H9 (cell line): ENCODE results near the gene WDR91. TPM values are rescaled to one million over a fixed set of nuclear protein-coding genes. Genes with fewer than 3 reads are reported as not detected.

ENCODE experiments used
- DNase-seq: peaks from one replicate; pipeline ENCODE4 v3.0.0-alpha.2; 2017
- H2AFZ ChIP-seq: one replicate; pipeline ENCODE4 v1.6.1; 2013; ENCODE audit warnings: mild to moderate bottlenecking, low read length, control low read depth, moderate library complexity
- H2AK5ac ChIP-seq: 2 replicates; pipeline ENCODE4 v1.6.1; 2013; ENCODE audit warnings: low read length, control low read depth, mixed read lengths; ENCODE audit not compliant: insufficient read length
- H2BK120ac ChIP-seq: one replicate; pipeline ENCODE4 v1.6.1; 2013; ENCODE audit warnings: low read depth, mild to moderate bottlenecking, low read length, control low read depth, inconsistent platforms; ENCODE audit not compliant: poor library complexity, severe bottlenecking
- H2BK12ac ChIP-seq: 2 replicates; pipeline ENCODE4 v1.6.1; 2013; ENCODE audit warnings: low read length, control low read depth, mixed read lengths, low read depth; ENCODE audit not compliant: insufficient read length
- H2BK15ac ChIP-seq: 2 replicates; pipeline ENCODE4 v1.6.1; 2013; ENCODE audit warnings: low read depth, low read length, control low read depth
- H2BK20ac ChIP-seq: one replicate; pipeline ENCODE4 v1.6.1; 2013; ENCODE audit warnings: low read depth, mild to moderate bottlenecking, low read length, control low read depth, inconsistent platforms; ENCODE audit not compliant: poor library complexity, severe bottlenecking
- H2BK5ac ChIP-seq: 2 replicates; pipeline ENCODE4 v1.6.1; 2013; ENCODE audit warnings: low read length, control low read depth, mixed read lengths; ENCODE audit not compliant: insufficient read length
- H3K14ac ChIP-seq: 2 replicates; pipeline ENCODE4 v1.6.1; 2013; ENCODE audit warnings: low read length, control low read depth; ENCODE audit not compliant: insufficient read depth
- H3K18ac ChIP-seq: 2 replicates; pipeline ENCODE4 v1.6.1; 2013; ENCODE audit warnings: low read depth, mild to moderate bottlenecking, mixed read lengths, low read length, control low read depth; ENCODE audit not compliant: insufficient read length
- H3K23ac ChIP-seq: 2 replicates; pipeline ENCODE4 v1.6.1; 2013; ENCODE audit warnings: low read length, control low read depth, mixed read lengths, low read depth; ENCODE audit not compliant: insufficient read length
- H3K23me2 ChIP-seq: 2 replicates; pipeline ENCODE4 v1.6.1; 2013; ENCODE audit warnings: low read depth, mild to moderate bottlenecking, mixed read lengths, low read length, control low read depth; ENCODE audit not compliant: insufficient read length, poor library complexity, severe bottlenecking
- H3K27ac ChIP-seq: 2 replicates; pipeline ENCODE4 v1.5.1; 2013; ENCODE audit warnings: low read length, control low read depth, mixed read lengths, low read depth; ENCODE audit not compliant: insufficient read length
- H3K27me3 ChIP-seq: 2 replicates; pipeline ENCODE4 v1.6.1; 2013; ENCODE audit warnings: low read length, control low read depth, inconsistent platforms; ENCODE audit not compliant: insufficient read depth
- H3K4ac ChIP-seq: 2 replicates; pipeline ENCODE4 v1.6.1; 2013; ENCODE audit warnings: low read depth, mild to moderate bottlenecking, control low read depth, inconsistent platforms, low read length, moderate library complexity
- H3K4me1 ChIP-seq: 2 replicates; pipeline ENCODE4 v1.6.1; 2013; ENCODE audit warnings: low read length, control low read depth, inconsistent platforms; ENCODE audit not compliant: insufficient read depth
- H3K4me2 ChIP-seq: 2 replicates; pipeline ENCODE4 v1.6.1; 2013; ENCODE audit warnings: low read length, control low read depth, mixed read lengths; ENCODE audit not compliant: insufficient read length, insufficient read depth
- H3K56ac ChIP-seq: 2 replicates; pipeline ENCODE4 v1.6.1; 2013; ENCODE audit warnings: low read depth, mild to moderate bottlenecking, mixed read lengths, low read length, control low read depth; ENCODE audit not compliant: insufficient read length
- H3K79me1 ChIP-seq: 2 replicates; pipeline ENCODE4 v1.6.1; 2013; ENCODE audit warnings: low read depth, mild to moderate bottlenecking, moderate library complexity, low read length, control low read depth, inconsistent platforms; ENCODE audit not compliant: insufficient read depth, poor library complexity, severe bottlenecking
- H3K79me2 ChIP-seq: 2 replicates; pipeline ENCODE4 v1.6.1; 2013; ENCODE audit warnings: low read length, control low read depth, inconsistent platforms; ENCODE audit not compliant: insufficient read depth
- H3K9ac ChIP-seq: 2 replicates; pipeline ENCODE4 v1.6.1; 2013; ENCODE audit warnings: low read length, control low read depth, mixed read lengths; ENCODE audit not compliant: insufficient read length; ENCODE audit errors: extremely low read depth
- H3K9me3 ChIP-seq: one replicate; pipeline ENCODE4 v1.6.1; 2013; ENCODE audit warnings: low read depth, low read length, inconsistent platforms; ENCODE audit not compliant: control insufficient read depth
- H3T11ph ChIP-seq: one replicate; pipeline ENCODE4 v1.6.1; 2013; ENCODE audit warnings: mild to moderate bottlenecking, low read length, control low read depth, inconsistent platforms
- H4K20me1 ChIP-seq: one replicate; pipeline ENCODE4 v1.6.1; 2013; ENCODE audit not compliant: control insufficient read depth, insufficient read length, insufficient read depth
- H4K5ac ChIP-seq: 2 replicates; pipeline ENCODE4 v1.6.1; 2013; ENCODE audit warnings: low read depth, mild to moderate bottlenecking, mixed read lengths, low read length, control low read depth; ENCODE audit not compliant: insufficient read length
- H4K8ac ChIP-seq: replicated peaks from 2 replicates; pipeline ENCODE4 v1.6.1; 2013; ENCODE audit warnings: low read length, control low read depth, mixed read lengths, low read depth; ENCODE audit not compliant: insufficient read length
- H4K91ac ChIP-seq: 2 replicates; pipeline ENCODE4 v1.6.1; 2013; ENCODE audit warnings: low read depth, mild to moderate bottlenecking, moderate library complexity, mixed read lengths, low read length, control low read depth; ENCODE audit not compliant: insufficient read length
- H3K27ac Mint-ChIP-seq, 3 experiments: 2 replicates in 2 of 3; 3 replicates in 1 of 3; pipeline ENCODE4 v1.8.0; 2020 to 2021; ENCODE audit warnings: mixed read lengths in 3 of 3, mild to moderate bottlenecking in 1 of 3, moderate library complexity in 1 of 3
- H3K27me3 Mint-ChIP-seq: 2 replicates; pipeline ENCODE4 v1.8.0; 2021; ENCODE audit warnings: low read depth, mild to moderate bottlenecking, moderate library complexity, mixed read lengths
- H3K36me3 Mint-ChIP-seq, 3 experiments: 2 replicates in 2 of 3; 3 replicates in 1 of 3; pipeline ENCODE4 v1.8.0; 2020 to 2021; ENCODE audit warnings: low read depth in 3 of 3, mixed read lengths in 3 of 3; ENCODE audit not compliant: insufficient read depth in 1 of 3
- H3K4me1 Mint-ChIP-seq, 2 experiments: 2 replicates each; pipeline ENCODE4 v1.8.0; 2020; ENCODE audit warnings: mixed read lengths in 2 of 2
- H3K4me3 Mint-ChIP-seq, 2 experiments: 2 replicates in 1 of 2; 3 replicates in 1 of 2; pipeline ENCODE4 v1.8.0; 2020 to 2021; ENCODE audit warnings: mild to moderate bottlenecking in 2 of 2, mixed read lengths in 2 of 2, moderate library complexity in 1 of 2
- H3K9me3 Mint-ChIP-seq, 2 experiments: 2 replicates in 1 of 2; 3 replicates in 1 of 2; pipeline ENCODE4 v1.8.0; 2020; ENCODE audit warnings: mild to moderate bottlenecking in 2 of 2, mixed read lengths in 2 of 2, moderate library complexity in 1 of 2
- CTCF ChIP-seq: fragments of 200-600 bp; sonication (generic); conservative IDR thresholded peaks from 3 replicates; pipeline ENCODE4 v1.8.0; 2021; ENCODE audit warnings: antibody characterized with exemption, mild to moderate bottlenecking
- WGBS: extraction: QIAGEN DNeasy Blood & Tissue Kit; methylation state at CpG from one replicate; pipeline ENCODE4 v1.1.7; 2013; ENCODE audit warnings: missing lambda C conversion rate, low lambda C conversion rate, mixed read lengths; ENCODE audit not compliant: insufficient read length; ENCODE audit errors: extremely low coverage; 5-methylcytosine and 5-hydroxymethylcytosine counted together
- total RNA-seq: library from RNA; stranded (reverse); gene quantifications from 2 replicates; pipeline ENCODE4 v1.2.1, GENCODE V29; 2021

The WDR91 gene
- total RNA-seq, 1 experiment from 2014 or later, result 9.4 TPM

GRCh38 chr7:135150072-135150782 lies 61.1 kb downstream of the WDR91 start:
- no peak overlapping the region for H2BK20ac ChIP-seq
- no peak overlapping the region for H3K27ac ChIP-seq
- no peak for DNase-seq
- no peaks in the 10 kb centered on the region for H3K23me2 ChIP-seq
- no CpG with 5 or more reads among the region's 8 CpGs for WGBS
- H3K23ac ChIP-seq, result no peak overlapping the region
- no peak overlapping the region for H2BK120ac ChIP-seq
- peaks cover 12 to 16% of the 10 kb centered on the region in 2 experiments for H3K9me3 Mint-ChIP-seq
- no peak overlapping the region for H3K4me2 ChIP-seq
- H2AK5ac ChIP-seq, result no peak overlapping the region
- H4K20me1 ChIP-seq, result no peaks in the 10 kb centered on the region
- H3K18ac ChIP-seq, result no peak overlapping the region
- H3K4me3 Mint-ChIP-seq, result no peak overlapping the region
- no peak overlapping the region for H3K4ac ChIP-seq
- no peak overlapping the region for H3K27ac Mint-ChIP-seq
- no peak overlapping the region for H2BK12ac ChIP-seq
- H3K27me3 Mint-ChIP-seq, result no peaks in the 10 kb centered on the region
- H2BK5ac ChIP-seq, result no peak overlapping the region
- H3K27me3 ChIP-seq, result no peaks in the 10 kb centered on the region
- H3K14ac ChIP-seq, result no peak overlapping the region
- no peak overlapping the region for H3K56ac ChIP-seq
- H2AFZ ChIP-seq, result no peak overlapping the region
- H3K4me1 Mint-ChIP-seq, result peaks cover 2 to 8% of the 10 kb centered on the region in 2 experiments; a peak in 2 of 4 replicates
- H3K9ac ChIP-seq, result no peak overlapping the region
- H2BK15ac ChIP-seq, result no peak overlapping the region
- no peak overlapping the region for H4K8ac ChIP-seq
- H4K5ac ChIP-seq, result no peak overlapping the region
- peaks cover 0 to 10% (median 3%) of the 10 kb centered on the region in 3 experiments; a peak in 3 of 7 replicates for H3K36me3 Mint-ChIP-seq
- H3K4me1 ChIP-seq, result no peaks in the 10 kb centered on the region
- no peaks in the 10 kb centered on the region for H3K79me1 ChIP-seq
- no peak for TF ChIP-seq CTCF
- H3T11ph ChIP-seq, result no peak overlapping the region
- H4K91ac ChIP-seq, result no peak overlapping the region
- H3K9me3 ChIP-seq, result no peaks in the 10 kb centered on the region
- no peaks in the 10 kb centered on the region for H3K79me2 ChIP-seq
